Midbrain (tissue), 1 donor: ENCODE data around the gene CNTN4.

Experiments used
- DNase-seq: peaks from one replicate; lab custom pipeline; 2025; lab: John Stamatoyannopoulos, UW

Gene CNTN4

DNA sequence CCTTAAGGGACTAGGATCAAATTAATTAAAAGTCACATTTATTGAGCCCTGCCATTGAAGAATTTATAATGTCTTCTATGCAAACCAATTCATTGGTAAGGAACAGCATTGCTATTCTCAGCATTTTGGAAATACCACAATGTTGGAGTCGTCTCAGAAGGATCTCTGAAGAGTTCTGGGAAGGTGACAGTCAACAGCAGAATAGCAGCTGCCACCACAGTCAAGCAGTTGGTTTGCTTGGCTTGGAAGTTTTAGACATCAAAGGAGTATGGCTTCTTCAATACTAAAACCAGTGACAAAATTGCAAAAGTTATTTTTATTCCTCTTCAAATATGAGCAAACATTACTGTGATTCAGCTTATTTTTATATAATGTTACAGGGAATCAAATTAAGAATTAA lies 167.9 kb downstream of the CNTN4 start:
- no peak for DNase-seq

DNA sequence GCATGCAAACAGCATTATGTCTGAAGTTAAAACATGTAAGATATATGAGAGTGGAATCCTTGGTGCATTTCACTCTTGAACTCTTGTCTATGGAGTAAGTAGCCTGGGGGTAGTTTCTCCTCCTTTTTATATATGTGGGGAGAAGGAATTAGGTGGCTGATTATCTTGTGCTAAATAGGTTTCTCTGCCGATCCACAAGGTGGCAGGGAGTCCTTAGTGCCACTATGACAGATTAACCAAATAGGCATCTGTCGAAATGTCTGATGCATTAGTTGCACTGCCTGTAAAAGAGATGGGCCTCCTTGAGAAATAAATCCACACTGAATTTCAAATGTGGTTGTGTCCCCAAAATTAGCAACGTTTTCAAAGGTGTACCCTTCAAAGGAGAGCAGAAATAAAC lies 170.1 kb downstream of the CNTN4 start:
- DNase-seq: no peak

GRCh38 chr3:2274526-2274925 lies 175.9 kb downstream of the CNTN4 start:
- DNase-seq: no peak

DNA sequence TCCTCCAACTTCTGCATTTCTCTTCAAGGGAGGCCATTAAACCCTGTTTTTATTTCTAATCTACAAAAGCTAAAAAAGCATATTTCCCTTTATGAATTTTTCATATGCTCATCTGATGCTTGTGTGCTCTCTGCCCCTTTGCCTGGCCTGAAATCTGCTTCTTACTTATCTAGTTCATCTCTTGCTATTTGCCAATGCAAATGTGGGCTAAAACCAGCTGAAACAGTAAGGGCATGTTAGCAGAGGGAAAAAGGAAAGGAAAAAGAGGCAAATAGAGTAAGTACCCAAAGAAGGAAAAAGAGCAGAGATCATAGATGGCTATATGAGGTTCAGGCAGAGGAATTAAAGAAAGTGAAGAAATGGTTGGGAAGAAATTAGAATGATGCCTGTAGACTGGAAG lies 185.2 kb downstream of the CNTN4 start:
- no peak for DNase-seq

DNA sequence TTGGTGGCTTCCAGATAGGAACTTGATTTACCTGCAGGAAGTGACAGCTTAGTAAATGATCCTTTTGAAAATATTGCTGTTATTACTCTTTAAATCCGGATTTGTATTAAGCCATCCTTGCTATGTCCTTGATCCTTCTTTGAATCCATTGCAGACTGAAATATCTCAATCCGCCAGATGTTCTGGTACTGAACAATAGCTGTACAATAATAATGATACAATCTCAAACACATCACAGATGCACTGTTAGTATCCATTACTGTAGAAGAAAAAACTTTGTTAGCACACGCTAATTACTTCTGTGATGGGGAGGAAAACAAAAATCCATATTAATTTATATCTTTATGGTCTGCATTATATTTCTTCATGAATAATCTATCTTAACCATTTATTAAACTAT lies 202.3 kb downstream of the CNTN4 start:
- DNase-seq: no peak

- no peak for DNase-seq
Observed at GRCh38 chr3:2301361-2301760, 202.7 kb downstream of the CNTN4 start.

DNA sequence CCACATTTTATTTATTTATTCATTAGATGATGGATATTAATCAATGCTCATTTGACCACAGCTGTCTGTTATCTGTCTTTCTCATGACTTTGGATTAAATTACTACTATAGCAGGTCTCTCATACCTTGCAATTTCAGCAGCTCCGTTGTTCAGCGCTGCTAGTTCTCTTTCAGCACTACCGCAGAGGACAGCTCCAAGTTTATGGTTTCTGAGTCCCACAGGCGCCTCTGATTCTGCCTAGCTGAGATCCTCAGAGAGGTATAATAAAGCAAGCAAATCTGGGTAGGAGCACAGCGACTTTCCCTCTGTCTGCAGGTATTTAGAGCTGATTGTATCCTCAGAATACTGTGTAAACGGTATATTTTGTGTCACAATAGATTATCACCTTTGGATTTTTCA lies 204.9 kb downstream of the CNTN4 start:
- peak; percentile 3 for DNase-seq

GRCh38 chr3:2311022-2311421 lies 212.4 kb downstream of the CNTN4 start:
- no peak for DNase-seq

- DNase-seq: no peak
Observed at GRCh38 chr3:2317521-2317920, 218.9 kb downstream of the CNTN4 start.

DNA sequence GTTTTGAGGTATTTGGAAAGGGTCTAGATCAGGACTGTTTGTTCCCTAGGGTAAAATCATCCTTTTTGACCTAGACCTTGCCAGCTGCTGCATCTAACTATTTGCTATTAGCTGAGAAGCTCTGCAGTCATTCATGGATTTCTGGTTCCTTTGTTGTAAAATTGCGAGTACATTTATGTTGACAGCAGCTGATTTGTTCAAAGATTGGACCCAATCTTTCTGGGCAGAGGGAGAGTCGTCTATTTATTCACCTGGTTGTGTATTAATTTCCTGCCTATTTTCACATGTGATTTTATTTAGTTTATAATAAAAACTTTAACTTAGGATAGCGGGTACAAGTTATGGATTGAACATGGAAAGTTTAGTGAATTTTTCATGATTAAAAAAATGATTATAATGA lies 236.3 kb downstream of the CNTN4 start:
- no peak for DNase-seq

GRCh38 chr3:2343031-2343682 lies 244.5 kb downstream of the CNTN4 start:
- no peak for DNase-seq

GRCh38 chr3:2352134-2352762 lies 253.6 kb downstream of the CNTN4 start:
- no peak for DNase-seq

DNA sequence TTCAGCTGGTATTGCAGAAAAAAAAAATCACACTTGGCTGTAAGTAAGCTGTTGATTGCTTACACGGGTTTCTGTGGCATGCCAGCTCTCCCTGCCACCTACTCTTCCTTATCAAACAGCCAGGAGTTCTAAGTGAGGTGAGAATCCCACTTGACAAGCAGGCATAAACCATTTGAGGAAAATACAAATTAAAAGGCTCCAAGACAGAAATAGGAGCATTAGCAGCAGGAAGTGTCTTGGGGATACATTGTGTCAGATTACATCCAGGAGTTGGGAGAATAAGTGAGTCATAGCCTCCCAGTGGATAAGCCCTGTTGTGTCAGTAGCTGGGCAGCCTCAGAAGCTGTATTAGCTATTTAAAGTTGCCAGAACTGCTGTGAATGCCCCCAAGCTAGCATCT lies 256.0 kb downstream of the CNTN4 start:
- DNase-seq: peak; percentile 16

- DNase-seq: no peak
Observed at GRCh38 chr3:2356298-2356950, 257.8 kb downstream of the CNTN4 start.

DNA sequence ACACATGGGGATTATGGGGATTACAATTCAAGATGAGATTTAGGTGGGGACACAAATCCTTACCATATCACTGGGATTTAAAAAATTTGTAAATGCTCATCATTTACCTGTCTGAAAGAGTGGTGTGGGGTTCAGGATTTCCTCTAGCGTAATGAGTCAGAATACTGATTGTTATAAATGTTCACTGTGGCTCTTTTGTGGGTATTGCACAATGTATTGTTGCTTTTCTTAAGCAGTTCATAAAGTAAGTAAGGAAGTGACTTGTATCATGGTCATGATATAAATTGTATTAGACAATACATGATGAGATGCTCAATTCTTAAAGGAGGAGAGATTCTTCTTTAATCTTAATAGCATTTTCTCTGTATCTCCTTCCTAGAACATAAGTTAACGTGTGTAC lies 262.1 kb downstream of the CNTN4 start:
- no peak for DNase-seq

DNA sequence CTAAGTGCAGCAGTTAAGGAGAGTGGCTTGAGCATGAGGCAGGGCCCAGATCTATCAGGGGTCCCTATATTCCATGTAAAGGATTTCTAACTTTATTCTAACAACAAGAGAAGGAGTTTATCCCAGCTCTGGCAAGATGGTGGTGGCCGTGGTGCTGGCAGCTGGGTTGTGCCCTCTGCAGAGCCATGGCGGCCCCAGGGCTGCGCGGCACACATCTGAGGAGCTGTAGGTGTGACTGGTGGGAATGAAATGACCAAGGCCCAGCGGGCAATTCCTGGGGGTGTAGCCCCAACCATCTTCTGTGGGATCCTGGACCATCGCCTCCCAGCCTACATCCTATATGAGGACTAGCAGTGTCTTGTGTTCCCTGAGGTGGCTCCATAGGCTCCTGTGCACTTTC lies 263.5 kb downstream of the CNTN4 start:
- no peak for DNase-seq

DNA sequence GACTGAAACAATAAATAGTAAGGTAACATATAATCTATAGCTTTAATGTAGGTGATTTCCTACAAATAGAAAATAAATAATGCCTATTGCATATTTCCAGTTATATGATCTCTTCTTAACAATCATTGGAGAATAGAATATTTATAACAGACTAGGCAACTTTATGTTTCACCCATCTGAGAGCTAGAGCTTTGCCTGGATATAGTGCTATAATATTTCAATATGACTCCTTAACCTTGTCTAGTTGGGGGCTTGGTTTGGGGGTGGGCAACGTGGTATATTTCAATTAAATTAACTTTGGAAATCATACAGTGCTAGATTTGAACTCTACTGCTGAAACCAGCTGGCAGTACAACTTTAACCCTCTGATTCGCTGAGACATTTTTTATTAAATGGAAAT lies 265.2 kb downstream of the CNTN4 start:
- no peak for DNase-seq

GRCh38 chr3:2370317-2370716 lies 271.7 kb downstream of the CNTN4 start:
- no peak for DNase-seq

GRCh38 chr3:2372306-2372705 lies 273.6 kb downstream of the CNTN4 start:
- DNase-seq: no peak

DNA sequence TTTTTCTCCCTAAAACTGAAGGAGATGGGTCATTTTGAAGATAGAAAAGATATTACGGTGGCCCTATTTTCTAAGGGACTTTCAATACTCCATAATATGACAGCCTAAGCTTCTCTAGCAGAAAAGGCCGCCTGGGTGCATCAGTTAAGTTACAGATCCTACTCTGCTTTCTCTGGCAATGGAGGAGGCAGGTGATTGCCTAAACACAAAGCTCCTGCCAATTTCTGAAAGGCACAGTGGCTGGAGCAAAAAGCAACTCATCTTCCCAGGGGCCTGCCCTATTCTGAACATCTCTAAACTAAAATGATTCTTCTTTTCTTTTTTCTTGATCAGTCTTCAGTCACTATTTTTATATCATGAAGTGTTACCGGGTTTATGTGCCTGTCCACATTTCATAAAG lies 276.7 kb downstream of the CNTN4 start:
- DNase-seq: no peak

DNA sequence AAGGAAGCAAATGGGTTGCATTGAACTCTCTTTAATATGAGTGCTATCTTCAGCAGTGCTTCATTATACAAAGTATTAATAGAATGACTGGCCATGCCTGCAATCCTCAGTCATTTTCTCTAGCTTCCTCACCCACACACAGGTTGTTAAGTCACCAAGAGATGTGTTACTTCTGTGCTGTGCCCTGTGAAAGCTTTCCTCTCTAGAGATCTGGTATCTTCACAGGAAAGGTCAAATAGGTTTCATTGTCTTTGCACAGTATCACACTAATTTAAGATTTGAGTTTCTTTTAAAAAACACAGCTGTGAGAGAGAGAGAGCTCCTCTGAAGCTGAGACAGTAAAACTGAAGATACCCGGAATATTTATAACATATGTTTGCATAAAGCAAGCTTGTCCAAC lies 278.6 kb downstream of the CNTN4 start:
- no peak for DNase-seq

GRCh38 chr3:2390926-2391532 lies 292.4 kb downstream of the CNTN4 start:
- no peak for DNase-seq

DNA sequence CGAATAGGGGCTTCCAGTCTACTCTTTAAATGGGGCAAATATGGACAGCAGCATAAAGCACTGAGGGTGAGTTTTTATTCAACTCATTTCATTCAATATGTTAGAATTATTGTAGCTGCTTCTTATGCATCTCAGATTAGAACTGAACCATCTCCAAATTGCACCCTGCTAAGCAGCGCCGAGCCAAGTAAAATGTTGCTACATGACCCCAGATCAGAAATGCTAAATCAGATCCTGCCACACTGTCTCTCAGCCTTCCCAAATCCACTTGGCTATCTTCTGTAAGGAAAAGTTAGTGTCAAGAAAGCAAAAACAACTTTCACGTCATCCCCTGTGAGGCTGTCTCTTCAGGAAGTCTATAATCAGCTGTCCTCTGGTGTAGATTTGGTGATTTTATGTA lies 293.2 kb downstream of the CNTN4 start:
- no peak for DNase-seq
